ENCODE measurements around the gene MDK.

Gene MDK

GRCh38 chr11:46391578-46392420, 10.3 kb downstream of the MDK start, which contains the start of gene CHRM4:
CHRM4 (minus strand) TSS chr11:46391776; CDS start chr11:46386557, 5,219 bp downstream.
- H3K36me3 Mint-ChIP-seq = peaks cover 11% of the 10 kb centered on the region
- H3K27ac Mint-ChIP-seq = no peak within 1 kb of the TSS
- no peak for ATAC-seq
- peaks cover 36% of the 10 kb centered on the region for H3K4me1 Mint-ChIP-seq
- H3K9me3 Mint-ChIP-seq = no peaks in the 10 kb centered on the region
- peak within 1 kb of the TSS; percentile 73 for H3K4me3 Mint-ChIP-seq
- peaks cover 58% of the 10 kb centered on the region for H3K27me3 Mint-ChIP-seq

GRCh38 chr11:46392421-46393230, 11.2 kb downstream of the MDK start:
- peak; percentile 80 for ATAC-seq
- Mint-ChIP-seq H3K4me1 (peaks cover 36% of the 10 kb centered on the region), H3K27ac (no peak overlapping the region)

DNA sequence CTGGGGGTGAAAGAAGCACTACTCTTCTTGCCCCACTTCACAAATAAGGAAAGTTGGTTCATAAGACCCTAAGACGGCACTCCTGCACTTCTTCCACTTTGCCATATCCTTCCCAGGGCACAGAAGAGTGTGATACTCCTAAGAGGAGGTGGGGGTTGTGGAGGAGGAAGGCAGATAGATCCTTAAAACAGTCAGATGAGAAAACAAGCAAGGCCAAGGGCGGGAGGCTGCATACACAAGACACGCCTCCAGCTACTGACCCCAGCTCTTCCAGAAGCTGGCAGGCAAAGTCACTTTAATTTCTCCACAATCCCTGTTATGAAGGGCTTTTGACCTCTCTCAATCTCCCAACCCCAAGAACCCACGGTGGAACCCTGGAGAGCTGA, 11.8 kb downstream of the MDK start:
- Mint-ChIP-seq H3K27ac (no peak overlapping the region), H3K9me3 (no peaks in the 10 kb centered on the region), H3K4me3 (peak overlapping the region; percentile 73), H3K4me1 (peaks cover 31% of the 10 kb centered on the region), H3K36me3 (peaks cover 26% of the 10 kb centered on the region), H3K27me3 (peaks cover 43% of the 10 kb centered on the region)
- ATAC-seq = no peak

More at GRCh38 chr11:46392421-46393230, 11.2 kb downstream of the MDK start:
- peak overlapping the region; percentile 73 for H3K4me3 Mint-ChIP-seq
- H3K36me3 Mint-ChIP-seq = peaks cover 20% of the 10 kb centered on the region
- no peaks in the 10 kb centered on the region for H3K9me3 Mint-ChIP-seq
- peaks cover 49% of the 10 kb centered on the region for H3K27me3 Mint-ChIP-seq

DNA sequence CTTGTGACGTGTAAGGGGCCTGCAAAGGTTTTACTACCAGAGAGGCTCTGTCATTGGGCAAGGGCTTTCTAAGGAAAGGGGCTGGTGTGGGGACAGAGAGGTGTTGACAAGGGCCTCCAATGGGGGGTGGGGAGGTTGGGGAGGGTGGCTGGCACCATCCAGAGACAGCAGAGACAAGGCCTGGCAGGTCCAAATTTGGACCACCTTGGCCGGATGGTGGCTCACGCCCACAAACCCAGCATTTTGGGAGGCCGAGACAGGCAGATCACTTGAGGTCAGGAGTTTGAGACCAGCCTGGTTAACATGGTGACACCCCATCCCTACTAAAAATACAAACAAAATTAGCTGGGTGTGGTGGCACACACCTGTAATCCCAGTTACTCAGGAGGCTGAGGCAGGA, 12.3 kb downstream of the MDK start:
- Mint-ChIP-seq H3K27ac (no peak overlapping the region), H3K4me3 (no peak overlapping the region), H3K36me3 (peaks cover 30% of the 10 kb centered on the region), H3K27me3 (peaks cover 38% of the 10 kb centered on the region), H3K9me3 (no peaks in the 10 kb centered on the region), H3K4me1 (peaks cover 28% of the 10 kb centered on the region)
- ATAC-seq = no peak

DNA sequence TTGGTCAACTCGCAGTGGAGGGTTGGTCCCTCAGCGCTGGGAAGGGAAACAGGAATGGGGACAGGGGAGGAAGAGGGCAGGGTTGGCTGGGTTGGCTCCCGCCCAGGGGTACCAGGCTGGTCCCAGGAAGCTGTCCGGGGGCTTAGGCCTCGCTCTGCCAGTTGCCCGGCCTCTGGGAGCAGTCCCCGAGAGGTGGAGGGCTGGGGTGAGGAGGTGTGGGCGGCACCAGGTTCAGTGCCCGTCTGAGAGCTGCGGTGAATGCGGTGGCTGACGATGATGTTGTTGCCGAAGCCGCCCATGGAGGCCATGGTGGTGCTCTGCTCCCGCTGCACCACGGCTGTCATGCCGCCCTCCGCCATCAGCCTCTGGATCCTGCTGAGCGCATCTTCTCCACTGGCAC, 16.1 kb downstream of the MDK start:
- Mint-ChIP-seq H3K4me1 (peaks cover 11% of the 10 kb centered on the region), H3K9me3 (no peaks in the 10 kb centered on the region), H3K4me3 (no peak overlapping the region), H3K36me3 (peaks cover 59% of the 10 kb centered on the region), H3K27me3 (peaks cover 11% of the 10 kb centered on the region), H3K27ac (no peak overlapping the region)
- ATAC-seq = no peak

DNA sequence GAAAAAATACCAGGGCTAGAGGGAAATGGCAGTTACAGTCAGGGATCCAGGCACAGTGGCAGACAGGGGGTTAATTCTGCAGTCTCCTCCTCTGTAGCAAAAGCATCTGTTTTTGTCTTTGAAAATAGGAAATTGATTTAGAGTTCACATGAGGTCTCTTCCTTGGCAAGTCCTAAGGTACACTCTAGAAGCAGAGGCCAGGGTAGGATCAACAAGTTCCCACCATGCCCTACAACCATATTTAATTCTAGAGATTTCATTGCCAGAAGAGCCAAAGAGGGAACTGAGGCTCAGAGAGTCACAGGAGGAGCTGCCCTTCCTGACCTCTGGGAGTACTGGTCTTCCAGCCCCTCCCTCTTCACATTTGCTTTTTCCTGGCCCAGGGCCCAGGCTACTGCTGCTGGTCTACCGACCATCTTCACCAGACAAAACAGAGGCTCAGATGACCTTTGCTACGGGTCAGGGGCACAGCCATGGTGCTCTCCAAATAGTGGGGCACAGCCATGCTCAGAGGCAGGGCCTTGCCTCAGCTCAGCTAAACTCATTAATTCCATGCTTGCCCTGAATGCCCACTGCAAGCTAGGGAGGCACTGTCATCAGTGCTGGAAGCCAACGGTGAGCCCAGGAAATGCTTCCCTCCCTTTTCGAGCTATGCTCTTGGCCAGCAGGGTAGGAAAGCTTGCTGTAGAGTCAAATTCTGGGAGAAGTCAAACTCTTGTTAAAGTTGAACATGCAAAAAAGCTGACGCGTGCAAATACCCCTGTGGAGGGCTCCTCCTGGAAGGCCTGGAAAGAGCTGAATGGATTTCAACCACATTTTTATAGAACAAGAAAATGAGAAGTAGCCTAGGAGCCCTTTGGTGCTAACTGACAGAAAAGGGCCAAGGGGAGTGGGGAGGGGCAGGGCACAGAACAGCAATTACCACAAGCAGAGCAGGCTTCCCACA, 21.8 kb downstream of the MDK start:
- no peaks in the 10 kb centered on the region for H3K27me3 Mint-ChIP-seq
- H3K4me1 Mint-ChIP-seq = no peaks in the 10 kb centered on the region
- H3K27ac Mint-ChIP-seq = no peak overlapping the region
- ATAC-seq = no peak
- peaks cover 75% of the 10 kb centered on the region for H3K36me3 Mint-ChIP-seq
- no peak overlapping the region for H3K4me3 Mint-ChIP-seq
- no peaks in the 10 kb centered on the region for H3K9me3 Mint-ChIP-seq

GRCh38 chr11:46404476-46405017, 23.1 kb downstream of the MDK start:
- ATAC-seq = no peak
- Mint-ChIP-seq H3K36me3 (peaks cover 77% of the 10 kb centered on the region), H3K9me3 (no peaks in the 10 kb centered on the region), H3K27ac (no peak overlapping the region), H3K27me3 (no peaks in the 10 kb centered on the region), H3K4me3 (no peak overlapping the region), H3K4me1 (no peaks in the 10 kb centered on the region)

GRCh38 chr11:46407635-46408034, 26.2 kb downstream of the MDK start:
- Mint-ChIP-seq H3K27ac (no peak overlapping the region), H3K4me3 (no peak overlapping the region), H3K4me1 (no peaks in the 10 kb centered on the region), H3K36me3 (peaks cover 67% of the 10 kb centered on the region), H3K27me3 (no peaks in the 10 kb centered on the region), H3K9me3 (no peaks in the 10 kb centered on the region)
- ATAC-seq = no peak

DNA sequence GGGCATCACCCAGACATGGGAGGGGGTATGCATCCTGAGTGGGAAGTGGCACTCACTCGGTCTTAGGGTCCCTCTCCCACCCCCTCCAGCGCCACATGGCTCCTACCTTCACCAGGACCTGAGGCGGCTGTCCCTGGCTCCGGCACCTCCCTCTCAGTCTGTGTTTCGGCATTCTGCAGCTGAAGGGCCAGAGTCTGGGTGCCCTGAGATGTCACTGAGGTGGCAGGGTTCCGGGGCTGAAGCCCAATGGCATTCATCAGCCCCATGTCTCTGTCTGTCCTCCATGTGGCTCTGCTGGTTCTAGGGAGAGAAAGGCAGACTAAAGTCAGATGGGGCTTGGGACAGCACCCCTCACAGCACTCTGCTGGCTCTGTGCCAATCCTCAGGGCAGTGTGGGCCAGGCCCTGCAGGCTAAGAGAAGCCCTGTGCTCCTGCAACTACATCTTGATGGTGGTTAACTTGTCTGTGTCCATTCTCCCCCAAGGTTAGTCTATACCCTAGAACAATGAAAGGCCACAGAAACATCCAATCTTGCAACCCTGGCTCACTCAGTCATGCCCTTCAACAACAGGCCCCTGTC, 27.0 kb downstream of the MDK start:
- H3K4me3 Mint-ChIP-seq = no peak overlapping the region
- H3K4me1 Mint-ChIP-seq = no peaks in the 10 kb centered on the region
- H3K27me3 Mint-ChIP-seq = no peaks in the 10 kb centered on the region
- no peaks in the 10 kb centered on the region for H3K9me3 Mint-ChIP-seq
- no peak for ATAC-seq
- H3K36me3 Mint-ChIP-seq = peaks cover 66% of the 10 kb centered on the region
- H3K27ac Mint-ChIP-seq = no peak overlapping the region

DNA sequence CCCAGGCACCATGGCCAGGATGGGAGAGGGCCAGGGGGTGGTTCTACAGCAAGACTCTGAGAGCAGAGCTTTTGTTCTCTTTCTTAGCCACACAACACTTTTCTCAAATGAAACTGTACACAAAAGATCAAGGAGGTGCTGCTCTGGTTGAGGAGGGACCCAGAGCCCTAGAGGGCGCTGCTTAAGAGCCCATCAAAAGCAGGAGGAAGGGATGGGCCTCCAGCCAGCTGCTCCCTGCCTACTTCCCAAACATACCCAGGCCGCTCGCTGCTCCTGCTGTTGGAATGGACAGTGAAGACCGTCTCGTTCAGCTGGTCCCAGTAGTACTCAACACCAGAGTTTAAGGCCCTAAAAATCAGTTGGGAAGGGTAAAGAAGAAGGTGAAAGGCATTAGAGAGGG, 28.6 kb downstream of the MDK start:
- Mint-ChIP-seq H3K4me3 (no peak overlapping the region), H3K27ac (no peak overlapping the region), H3K4me1 (no peaks in the 10 kb centered on the region), H3K9me3 (no peaks in the 10 kb centered on the region), H3K36me3 (peaks cover 70% of the 10 kb centered on the region), H3K27me3 (no peaks in the 10 kb centered on the region)
- no peak for ATAC-seq

GRCh38 chr11:46413760-46414465, 32.4 kb downstream of the MDK start:
- Mint-ChIP-seq H3K9me3 (no peaks in the 10 kb centered on the region), H3K4me3 (no peak overlapping the region), H3K36me3 (peaks cover 78% of the 10 kb centered on the region), H3K27ac (no peak overlapping the region), H3K27me3 (no peaks in the 10 kb centered on the region), H3K4me1 (no peaks in the 10 kb centered on the region)
- ATAC-seq = no peak

- ATAC-seq = no peak
- H3K9me3 Mint-ChIP-seq = no peaks in the 10 kb centered on the region
- no peaks in the 10 kb centered on the region for H3K27me3 Mint-ChIP-seq
Observed at GRCh38 chr11:46414466-46414796, 33.0 kb downstream of the MDK start.

GRCh38 chr11:46414879-46415278, 33.4 kb downstream of the MDK start:
- peaks cover 75% of the 10 kb centered on the region for H3K36me3 Mint-ChIP-seq
- H3K27me3 Mint-ChIP-seq = no peaks in the 10 kb centered on the region
- no peak overlapping the region for H3K27ac Mint-ChIP-seq
- ATAC-seq = no peak
- no peaks in the 10 kb centered on the region for H3K9me3 Mint-ChIP-seq
- no peaks in the 10 kb centered on the region for H3K4me1 Mint-ChIP-seq
- H3K4me3 Mint-ChIP-seq = no peak overlapping the region

More at GRCh38 chr11:46414466-46414796, 33.0 kb downstream of the MDK start:
- H3K4me3 Mint-ChIP-seq = no peak overlapping the region
- peaks cover 80% of the 10 kb centered on the region for H3K36me3 Mint-ChIP-seq
- H3K4me1 Mint-ChIP-seq = no peaks in the 10 kb centered on the region
- H3K27ac Mint-ChIP-seq = no peak overlapping the region

DNA sequence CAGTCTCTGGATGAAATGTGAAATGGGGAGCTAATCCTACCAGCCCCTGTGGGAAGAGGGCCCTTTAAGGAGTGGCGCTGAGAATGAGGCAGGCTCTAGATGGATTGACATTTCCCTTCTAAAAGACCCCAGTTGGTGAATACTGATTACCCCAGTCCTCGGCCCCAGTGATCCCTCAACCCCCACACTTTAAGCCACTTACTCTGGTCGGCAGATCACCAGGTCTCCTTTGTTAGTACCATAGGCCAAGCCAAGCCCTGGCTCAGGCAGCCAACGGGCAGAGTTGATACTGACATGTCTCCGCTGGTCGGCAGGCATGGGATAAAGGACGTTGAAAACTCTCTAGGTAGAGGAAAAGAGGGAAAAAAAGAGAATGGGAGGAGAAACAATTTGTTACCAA, 36.2 kb downstream of the MDK start:
- Mint-ChIP-seq H3K36me3 (peaks cover 77% of the 10 kb centered on the region), H3K27me3 (no peaks in the 10 kb centered on the region), H3K27ac (no peak overlapping the region), H3K9me3 (no peaks in the 10 kb centered on the region), H3K4me1 (no peaks in the 10 kb centered on the region), H3K4me3 (no peak overlapping the region)
- ATAC-seq = no peak

Measured in stimulated activated memory B cell treated with anti-CD40 and anti-IgM and Interleukin-4, amounts not matched to agents 10 μg/mL and 1 μg/mL and 100 μg/mL, for 72 hours (primary cell).